Endothelial cell of umbilical vein (primary cell): ENCODE results near the gene CMSS1. TPM values are rescaled to one million over a fixed set of nuclear protein-coding genes. Genes with fewer than 3 reads are reported as not detected.

Experiments
- BruUV-seq: library from RNA; stranded (reverse); fragments of 400-500 nt; replicated peaks from 2 replicates; lab custom pipeline; 2021; lab: Mats Ljungman, UMichigan
- CTCF ChIA-PET: fragments of 300-600, 350-600 bp; sonication (Branson Sonifier 250); formaldehyde crosslinking; loops from one replicate; lab custom pipeline; 2021; ENCODE audit warnings: antibody characterized with exemption, inconsistent platforms; lab: Charles Lee
- POLR2A ChIA-PET: fragments of 300-600, 350-600 bp; sonication (Branson Sonifier 250); formaldehyde crosslinking; loops from one replicate; lab custom pipeline; 2021; ENCODE audit warnings: antibody characterized with exemption, inconsistent platforms; lab: Charles Lee
- DNase-seq: peaks from one replicate; pipeline ENCODE4 v3.0.0-alpha.2; 2011; ENCODE audit warnings: low read depth, low spot score
- FAIRE-seq: peaks from 2 replicates; lab custom pipeline; 2011; peaks lifted over from hg19 to GRCh38; lab: Jason Lieb, UNC
- H2AFZ ChIP-seq: 2 replicates; pipeline ENCODE4 v1.6.0; 2012; ENCODE audit warnings: low read depth, low read length, control low read depth, inconsistent platforms
- H3K27ac ChIP-seq: 2 replicates; pipeline ENCODE4 v1.5.1; 2011; ENCODE audit warnings: low read depth, mild to moderate bottlenecking, control low read depth, low read length, moderate library complexity; ENCODE audit not compliant: insufficient read depth
- H3K27me3 ChIP-seq, 2 experiments: 2 replicates each; pipeline versions ENCODE4 v1.6.0 to v1.6.1; 2011; ENCODE audit warnings: low read length in 2 of 2, mixed read lengths in 1 of 2; ENCODE audit not compliant: control insufficient read depth in 2 of 2, insufficient read depth in 2 of 2
- H3K36me3 ChIP-seq, 2 experiments: 2 replicates in 1 of 2; 3 replicates in 1 of 2; pipeline ENCODE4 v1.5.1; 2011; ENCODE audit warnings: low read length in 2 of 2, mild to moderate bottlenecking in 1 of 2, moderate library complexity in 1 of 2; ENCODE audit not compliant: control insufficient read depth in 2 of 2, insufficient read depth in 2 of 2; ENCODE audit errors: extremely low read depth in 1 of 2
- H3K4me1 ChIP-seq: 3 replicates; pipeline ENCODE4 v1.5.1; 2011; ENCODE audit warnings: mild to moderate bottlenecking, low read length; ENCODE audit not compliant: control insufficient read depth, insufficient read depth; ENCODE audit errors: extremely low read depth
- H3K4me2 ChIP-seq: 2 replicates; pipeline ENCODE4 v1.6.1; 2011; ENCODE audit warnings: low read length, control low read depth, mixed read lengths; ENCODE audit not compliant: insufficient read depth
- H3K4me3 ChIP-seq, 3 experiments: fragments of 200-600 bp in 1 of 3; sonication (generic), shearing (Covaris generic) in 1 of 3; replicated peaks in 1 of 3; 2 replicates each; pipeline ENCODE4 v1.5.1; 2011 to 2016; ENCODE audit warnings: control low read depth in 3 of 3, low read length in 3 of 3, mild to moderate bottlenecking in 2 of 3, inconsistent platforms in 1 of 3, low read depth in 1 of 3, moderate library complexity in 1 of 3; ENCODE audit not compliant: insufficient read depth in 1 of 3
- H3K79me2 ChIP-seq: 2 replicates; pipeline ENCODE4 v1.6.0; 2012; ENCODE audit warnings: low read length, inconsistent platforms; ENCODE audit not compliant: control insufficient read depth, insufficient read depth
- H3K9ac ChIP-seq: replicated peaks from 2 replicates; pipeline ENCODE3; 2011; ENCODE audit warnings: low read length, control low read depth; ENCODE audit not compliant: insufficient read depth; ENCODE audit errors: extremely low read depth
- H3K9me1 ChIP-seq: replicated peaks from 3 replicates; pipeline ENCODE4 v1.6.0; 2011; ENCODE audit warnings: mild to moderate bottlenecking, low read length; ENCODE audit not compliant: control insufficient read depth, insufficient read depth; ENCODE audit errors: extremely low read depth
- H3K9me3 ChIP-seq: replicated peaks from 2 replicates; pipeline ENCODE4 v1.5.1; 2012; ENCODE audit warnings: low read length, inconsistent platforms; ENCODE audit not compliant: control insufficient read depth, insufficient read depth
- H4K20me1 ChIP-seq: replicated peaks from 2 replicates; pipeline ENCODE3; 2011; ENCODE audit warnings: mild to moderate bottlenecking, low read length; ENCODE audit not compliant: control insufficient read depth, insufficient read depth; ENCODE audit errors: extremely low read depth
- CTCF ChIP-seq, 2 donors: IDR thresholded peaks; 1 replicate in 1 of 2; 2 replicates in 1 of 2; pipeline ENCODE4 v1.5.1; 2011; ENCODE audit warnings: low read length in 2 of 2, mild to moderate bottlenecking in 2 of 2, moderate library complexity in 2 of 2, control low read depth in 1 of 2, inconsistent platforms in 1 of 2, low read depth in 1 of 2; ENCODE audit not compliant: insufficient read depth in 1 of 2; ENCODE audit errors: extremely low read depth in 1 of 2
- EZH2 ChIP-seq: IDR thresholded peaks from 2 replicates; pipeline ENCODE4 v1.6.1; 2012; ENCODE audit warnings: borderline replicate concordance, low read depth, mild to moderate bottlenecking, moderate library complexity, low read length, inconsistent platforms; ENCODE audit not compliant: severe bottlenecking
- FOS ChIP-seq: IDR thresholded peaks from 2 replicates; pipeline ENCODE4 v1.6.1; 2011; ENCODE audit warnings: mild to moderate bottlenecking, low read length, moderate library complexity, borderline replicate concordance; ENCODE audit not compliant: insufficient read depth
- GATA2 ChIP-seq: IDR thresholded peaks from 2 replicates; pipeline ENCODE4 v1.7.0; 2011; ENCODE audit warnings: low read depth, mild to moderate bottlenecking, moderate library complexity, mixed read lengths, low read length; ENCODE audit not compliant: insufficient read length, insufficient read depth
- JUN ChIP-seq: IDR thresholded peaks from 2 replicates; pipeline ENCODE4 v1.6.1; 2011; ENCODE audit warnings: borderline replicate concordance, low read depth; ENCODE audit not compliant: insufficient read length, insufficient read depth
- MAX ChIP-seq: IDR thresholded peaks from 2 replicates; pipeline ENCODE4 v1.6.1; 2011; ENCODE audit not compliant: insufficient read depth, insufficient read length
- MYC ChIP-seq: IDR thresholded peaks from one replicate; pipeline ENCODE4 v1.6.1; 2011; ENCODE audit warnings: mild to moderate bottlenecking, low read depth, low read length
- POLR2A ChIP-seq: IDR thresholded peaks from 2 replicates; pipeline ENCODE4 v1.6.1; 2012; ENCODE audit warnings: low read depth, mild to moderate bottlenecking, control low read depth, low read length
- POLR2AphosphoS5 ChIP-seq: IDR thresholded peaks from 2 replicates; pipeline ENCODE4 v1.6.1; 2012; ENCODE audit warnings: low read depth, mild to moderate bottlenecking, control low read depth, low read length, moderate library complexity; ENCODE audit not compliant: insufficient read depth
- dilution Hi-C: fragments of 300-500 bp; cut with MboI; formaldehyde crosslinking; loops from one replicate; pipeline ENCODE4 v1.15.0; 2019; ENCODE audit warnings: low sequenced_read_pairs; ENCODE audit not compliant: extremely low pct_ligation_motif_present
- intact Hi-C: fragments of 100-400 bp; cut with micrococcal nuclease; formaldehyde crosslinking; loops from one replicate; pipeline ENCODE4 v1.10.0; 2022
- polyA plus RNA-seq, 4 experiments: library from polyadenylated mRNA; depleted of rRNA in 3 of 4; stranded (reverse) in 3 of 4; unstranded in 1 of 4; fragments of >200 nt; gene quantifications; 2 replicates each; pipeline versions ENCODE4 v1.2.1 to v1.2.3, GENCODE V29; 2011 to 2012; ENCODE audit warnings: missing spikeins in 1 of 4
- total RNA-seq: library from RNA; stranded (reverse); gene quantifications from 2 replicates; pipeline ENCODE4 v1.2.3, GENCODE V29; 2021

CMSS1 gene
- total and polyA plus RNA-seq, 2 donors (not counting 3 experiments of a cell fraction or from before 2014, with no cell fraction given): 9.7 to 60.6 TPM

- Histone ChIP-seq H3K4me1 (no peaks in the 10 kb centered on the region), H2AFZ (no peak overlapping the region), H3K27ac (no peak overlapping the region), H3K4me2 (no peak overlapping the region), H3K9me1 (no peaks in the 10 kb centered on the region), H3K36me3 (no peaks in the 10 kb centered on the region), H3K9me3 (no peaks in the 10 kb centered on the region), H3K4me3 (no peak overlapping the region), H3K27me3 (no peaks in the 10 kb centered on the region), H3K9ac (no peak overlapping the region), H4K20me1 (no peaks in the 10 kb centered on the region), H3K79me2 (no peaks in the 10 kb centered on the region)
- DNase-seq: no peak
- BruUV-seq: no TSS peak
- dilution Hi-C loops (no loop called here), intact Hi-C loops (no loop called here)
- no peak for TF ChIP-seq GATA2
- no peak for TF ChIP-seq JUN
- TF ChIP-seq EZH2: no peak
- no peak for TF ChIP-seq MAX
- TF ChIP-seq POLR2AphosphoS5: no peak
- TF ChIP-seq MYC: no peak
- no peak for TF ChIP-seq FOS
- TF ChIP-seq CTCF (IDR thresholded peaks at IDR 0.05; ENCODE audit: extremely low read depth in 1 of 2, insufficient read depth in 1 of 2, low read depth in 1 of 2, low read length in 2 of 2): no peak
- no peak for TF ChIP-seq POLR2A
- ChIA-PET CTCF (interaction anchor here (1.2 to 1.6 kb wide), 3 partner anchors 12 to 129 kb away, joined by 3 to 5 read pairs (median 4); no protein-coding TSS in a partner anchor), POLR2A (no interaction called here)
- FAIRE-seq: no peak
Observed at GRCh38 chr3:99972380-99973104, 154.9 kb downstream of the CMSS1 start.
